ENCODE measurements around the gene HLCS. TPM values are rescaled to one million over a fixed set of nuclear protein-coding genes. Genes with fewer than 3 reads are reported as not detected.

The HLCS gene
- 10 to 100 TPM; 20.0 to 75.4 (median 32.8) TPM for total RNA-seq

GRCh38 chr21:36966066-36966820 is at the start of gene HLCS:
HLCS (minus strand) TSS chr21:36966669; CDS start chr21:36966638, 31 bp downstream.
- no peaks in the 10 kb centered on the region for H3K36me3 ChIP-seq
- peaks cover 0 to 19% (median 6%) of the 10 kb centered on the region in 4 donors for H3K4me1 ChIP-seq
- H3K27ac ChIP-seq = peak within 1 kb of the TSS; percentile 84 to 93 (median 87)
- peak in 2 of 3 donors; percentile 11 to 32 for TF ChIP-seq POLR2AphosphoS5 (IDR thresholded peaks at IDR 0.05)
- peak in 1 of 5 experiments; percentile 23 for TF ChIP-seq CTCF (IDR thresholded peaks at IDR 0.05)
- TF ChIP-seq POLR2A (IDR thresholded peaks at IDR 0.05) = peak; percentile 38
- TF ChIP-seq EP300 (IDR thresholded peaks at IDR 0.05; ENCODE audit: low read depth) = no peak
- in situ Hi-C loops (cut with MboI; ENCODE audit: low pct_ligation_motif_present in 1 of 4, low pct_unique_long_range_greater_than_20kb in 1 of 4, low sequenced_read_pairs in 3 of 4) (no loop called here), intact Hi-C loops (cut with DNase I; ENCODE audit: low total_unique reads) (no loop called here)
- no peaks in the 10 kb centered on the region for H3K9me3 ChIP-seq
- DNase-seq = peak; percentile 85
- WGBS, 2 donors (ENCODE audit: low coverage in 1 of 2) = 0% methylated on average over 12 of the region's 101 CpGs; no CpG with 5 or more reads in 1 of the 2 donors
- H3K27me3 ChIP-seq = no peaks in the 10 kb centered on the region
- peak within 1 kb of the TSS; percentile 70 to 86 (median 78) for H3K4me3 ChIP-seq

- WGBS, 2 donors (ENCODE audit: low coverage in 1 of 2) = 17 to 18% methylated on average over 5 to 29 of the region's 30 CpGs
- Histone ChIP-seq H3K9me3 (no peaks in the 10 kb centered on the region), H3K27me3 (peaks cover 60% of the 10 kb centered on the region), H3K4me3 (peak overlapping the region in 2 of 4 donors; percentile 26 to 44), H3K36me3 (no peaks in the 10 kb centered on the region), H3K4me1 (peaks cover 0 to 25% (median 16%) of the 10 kb centered on the region in 4 donors), H3K27ac (no peak overlapping the region)
- in situ Hi-C loops (cut with MboI; ENCODE audit: low pct_ligation_motif_present in 1 of 4, low pct_unique_long_range_greater_than_20kb in 1 of 4, low sequenced_read_pairs in 3 of 4) = no loop called here
- intact Hi-C loops (cut with DNase I; ENCODE audit: low total_unique reads) = no loop called here
- TF ChIP-seq POLR2A (IDR thresholded peaks at IDR 0.05) (no peak), CTCF (IDR thresholded peaks at IDR 0.05) (peak; percentile 74 to 80 (median 79))
- DNase-seq = peak; percentile 89
These were observed 43.4 kb upstream of the HLCS start for GRCh38 chr21:37009740-37010341.

GRCh38 chr21:37008724-37009123 is 42.3 kb upstream of the HLCS start:
- in situ Hi-C loops (cut with MboI; ENCODE audit: low pct_ligation_motif_present in 1 of 4, low pct_unique_long_range_greater_than_20kb in 1 of 4, low sequenced_read_pairs in 3 of 4) = no loop called here

More at GRCh38 chr21:37008724-37009123, 42.3 kb upstream of the HLCS start:
- no peak for TF ChIP-seq EP300 (IDR thresholded peaks at IDR 0.05; ENCODE audit: low read depth)
- no peak for TF ChIP-seq POLR2A (IDR thresholded peaks at IDR 0.05)
- no peak for TF ChIP-seq POLR2AphosphoS5 (IDR thresholded peaks at IDR 0.05)
- TF ChIP-seq CTCF (IDR thresholded peaks at IDR 0.05) = no peak
- DNase-seq = no peak
- H3K4me1 ChIP-seq = peaks cover 0 to 25% (median 16%) of the 10 kb centered on the region in 4 donors
- H3K4me3 ChIP-seq = no peak overlapping the region
- H3K9me3 ChIP-seq = no peaks in the 10 kb centered on the region
- peaks cover 57% of the 10 kb centered on the region for H3K27me3 ChIP-seq
- 72 to 88% methylated on average over 3 to 12 of the region's 12 CpGs for WGBS, 2 donors (ENCODE audit: low coverage in 1 of 2)
- intact Hi-C loops (cut with DNase I; ENCODE audit: low total_unique reads) = no loop called here
- no peak overlapping the region for H3K27ac ChIP-seq
- no peaks in the 10 kb centered on the region for H3K36me3 ChIP-seq
